DND-41 (cell line): ENCODE results near the gene FBLN5.

Experiments
- EZH2 ChIP-seq: IDR thresholded peaks from 3 replicates; pipeline ENCODE4 v1.6.1; 2012; ENCODE audit warnings: borderline replicate concordance, low read depth, mild to moderate bottlenecking, moderate library complexity, low read length, inconsistent platforms; ENCODE audit not compliant: severe bottlenecking
- TF ChIP-seq, protein P1 (sequence below): IDR thresholded peaks from 2 replicates; pipeline ENCODE4 v1.5.1; 2012; ENCODE audit warnings: borderline replicate concordance, low read length, moderate library complexity, mild to moderate bottlenecking; ENCODE audit not compliant: poor library complexity, severe bottlenecking; ENCODE audit errors: extremely low read depth

DNA sequence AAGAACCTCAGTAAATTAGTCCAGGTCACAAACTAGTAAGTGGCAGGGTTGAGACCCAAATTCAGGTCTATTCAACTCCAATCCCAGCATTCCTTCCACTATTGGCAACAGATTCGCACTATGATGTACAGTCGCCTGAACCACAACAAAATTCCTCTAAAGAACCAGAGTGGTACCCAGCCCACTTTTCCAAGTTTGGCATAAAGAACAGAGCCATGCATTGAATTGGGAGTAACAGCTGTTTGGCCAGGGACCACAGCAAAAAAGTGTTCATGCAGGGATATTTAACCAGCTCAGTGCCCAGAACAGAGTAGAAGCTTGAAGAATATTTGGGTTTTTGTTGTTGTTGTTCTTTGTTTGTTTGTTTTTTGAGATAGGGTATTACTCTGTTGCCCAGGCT is 89.9 kb downstream of the FBLN5 start:
- TF ChIP-seq, protein P1, sequence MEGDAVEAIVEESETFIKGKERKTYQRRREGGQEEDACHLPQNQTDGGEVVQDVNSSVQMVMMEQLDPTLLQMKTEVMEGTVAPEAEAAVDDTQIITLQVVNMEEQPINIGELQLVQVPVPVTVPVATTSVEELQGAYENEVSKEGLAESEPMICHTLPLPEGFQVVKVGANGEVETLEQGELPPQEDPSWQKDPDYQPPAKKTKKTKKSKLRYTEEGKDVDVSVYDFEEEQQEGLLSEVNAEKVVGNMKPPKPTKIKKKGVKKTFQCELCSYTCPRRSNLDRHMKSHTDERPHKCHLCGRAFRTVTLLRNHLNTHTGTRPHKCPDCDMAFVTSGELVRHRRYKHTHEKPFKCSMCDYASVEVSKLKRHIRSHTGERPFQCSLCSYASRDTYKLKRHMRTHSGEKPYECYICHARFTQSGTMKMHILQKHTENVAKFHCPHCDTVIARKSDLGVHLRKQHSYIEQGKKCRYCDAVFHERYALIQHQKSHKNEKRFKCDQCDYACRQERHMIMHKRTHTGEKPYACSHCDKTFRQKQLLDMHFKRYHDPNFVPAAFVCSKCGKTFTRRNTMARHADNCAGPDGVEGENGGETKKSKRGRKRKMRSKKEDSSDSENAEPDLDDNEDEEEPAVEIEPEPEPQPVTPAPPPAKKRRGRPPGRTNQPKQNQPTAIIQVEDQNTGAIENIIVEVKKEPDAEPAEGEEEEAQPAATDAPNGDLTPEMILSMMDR, result no peak
- TF ChIP-seq EZH2, result no peak
